ENCODE measurements around the gene DNAJB12.

GRCh38 chr10:72353965-72354355, 759 bp downstream of the DNAJB12 start:
- TF ChIP-seq CTCF (IDR thresholded peaks at IDR 0.05; ENCODE audit: low read depth, low read length, missing input control) = no peak
- TF ChIP-seq, protein P1, sequence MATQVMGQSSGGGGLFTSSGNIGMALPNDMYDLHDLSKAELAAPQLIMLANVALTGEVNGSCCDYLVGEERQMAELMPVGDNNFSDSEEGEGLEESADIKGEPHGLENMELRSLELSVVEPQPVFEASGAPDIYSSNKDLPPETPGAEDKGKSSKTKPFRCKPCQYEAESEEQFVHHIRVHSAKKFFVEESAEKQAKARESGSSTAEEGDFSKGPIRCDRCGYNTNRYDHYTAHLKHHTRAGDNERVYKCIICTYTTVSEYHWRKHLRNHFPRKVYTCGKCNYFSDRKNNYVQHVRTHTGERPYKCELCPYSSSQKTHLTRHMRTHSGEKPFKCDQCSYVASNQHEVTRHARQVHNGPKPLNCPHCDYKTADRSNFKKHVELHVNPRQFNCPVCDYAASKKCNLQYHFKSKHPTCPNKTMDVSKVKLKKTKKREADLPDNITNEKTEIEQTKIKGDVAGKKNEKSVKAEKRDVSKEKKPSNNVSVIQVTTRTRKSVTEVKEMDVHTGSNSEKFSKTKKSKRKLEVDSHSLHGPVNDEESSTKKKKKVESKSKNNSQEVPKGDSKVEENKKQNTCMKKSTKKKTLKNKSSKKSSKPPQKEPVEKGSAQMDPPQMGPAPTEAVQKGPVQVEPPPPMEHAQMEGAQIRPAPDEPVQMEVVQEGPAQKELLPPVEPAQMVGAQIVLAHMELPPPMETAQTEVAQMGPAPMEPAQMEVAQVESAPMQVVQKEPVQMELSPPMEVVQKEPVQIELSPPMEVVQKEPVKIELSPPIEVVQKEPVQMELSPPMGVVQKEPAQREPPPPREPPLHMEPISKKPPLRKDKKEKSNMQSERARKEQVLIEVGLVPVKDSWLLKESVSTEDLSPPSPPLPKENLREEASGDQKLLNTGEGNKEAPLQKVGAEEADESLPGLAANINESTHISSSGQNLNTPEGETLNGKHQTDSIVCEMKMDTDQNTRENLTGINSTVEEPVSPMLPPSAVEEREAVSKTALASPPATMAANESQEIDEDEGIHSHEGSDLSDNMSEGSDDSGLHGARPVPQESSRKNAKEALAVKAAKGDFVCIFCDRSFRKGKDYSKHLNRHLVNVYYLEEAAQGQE (IDR thresholded peaks at IDR 0.05) = no peak

Data from liver (tissue), 2 donors.